B cell (primary cell): ENCODE data around the gene SERPINB1. TPM values are rescaled to one million over a fixed set of nuclear protein-coding genes. Genes with fewer than 3 reads are reported as not detected.

ENCODE experiments used
- ATAC-seq: fragments of 200-7000 bp; cut with Tn5 transposase; one replicate; pipeline ENCODE4 v1.10.0; 2021; ENCODE audit warnings: low read depth, mild to moderate bottlenecking, moderate number of reproducible peaks, moderate library complexity
- CTCF ChIA-PET: fragments of 350-600 bp; sonication (Branson Sonifier 250); formaldehyde crosslinking; loops from one replicate; lab custom pipeline; 2021; ENCODE audit warnings: antibody characterized with exemption, inconsistent platforms; lab: Charles Lee
- POLR2A ChIA-PET: fragments of 350-600 bp; sonication (Branson Sonifier 250); formaldehyde crosslinking; loops from one replicate; lab custom pipeline; 2021; ENCODE audit warnings: antibody characterized with exemption; lab: Charles Lee
- DNase-seq: peaks from one replicate; pipeline ENCODE4 v3.0.0; 2013
- H2AFZ ChIP-seq: 2 replicates; pipeline ENCODE4 v1.6.1; 2012; ENCODE audit warnings: mild to moderate bottlenecking, low read depth, low read length; ENCODE audit not compliant: insufficient read depth, poor library complexity, severe bottlenecking
- H3K27ac ChIP-seq, 2 donors: 1 replicate in 1 of 2; 2 replicates in 1 of 2; pipeline ENCODE4 v1.5.1; 2012 to 2013; ENCODE audit warnings: low read length in 2 of 2, mild to moderate bottlenecking in 2 of 2, moderate library complexity in 1 of 2
- H3K27me3 ChIP-seq, 4 experiments: fragments of 200-600 bp in 1 of 4; sonication (generic) in 1 of 4; replicated peaks in 1 of 4; 1 replicate in 2 of 4; 2 replicates in 2 of 4; pipeline versions ENCODE4 v1.6.1 to v1.7.0; 2013 to 2016; ENCODE audit warnings: low read length in 3 of 4, mild to moderate bottlenecking in 2 of 4, mixed read lengths in 1 of 4, moderate library complexity in 1 of 4; ENCODE audit not compliant: insufficient read depth in 4 of 4, control insufficient read depth in 3 of 4; ENCODE audit errors: control extremely low read depth in 1 of 4
- H3K36me3 ChIP-seq, 2 experiments: replicated peaks in 1 of 2; 1 replicate in 1 of 2; 2 replicates in 1 of 2; pipeline versions ENCODE4 v1.6.1 to v1.7.1; 2013; ENCODE audit warnings: low read length in 1 of 2; ENCODE audit not compliant: insufficient read depth in 2 of 2, control insufficient read depth in 1 of 2; ENCODE audit errors: control extremely low read depth in 1 of 2, extremely low read depth in 1 of 2
- H3K4me1 ChIP-seq, 2 donors: fragments of 200-600 bp in 1 of 2; sonication (generic) in 1 of 2; 1 replicate in 1 of 2; 2 replicates in 1 of 2; pipeline versions ENCODE4 v1.5.1 to v1.6.1; 2013 to 2017; ENCODE audit warnings: low read length in 2 of 2; ENCODE audit not compliant: control insufficient read depth in 2 of 2, insufficient read depth in 2 of 2
- H3K4me2 ChIP-seq: replicated peaks from 2 replicates; pipeline ENCODE3; 2012; ENCODE audit warnings: mild to moderate bottlenecking, low read depth, low read length; ENCODE audit not compliant: poor library complexity, severe bottlenecking
- H3K4me3 ChIP-seq, 5 experiments: fragments of 200-600 bp in 1 of 5; sonication (generic) in 1 of 5; 1 replicate in 3 of 5; 2 replicates in 2 of 5; pipeline versions ENCODE4 v1.5.1 to v1.7.0; 2011 to 2016; ENCODE audit warnings: low read length in 4 of 5, mild to moderate bottlenecking in 4 of 5, low read depth in 2 of 5, control low read depth in 1 of 5, moderate library complexity in 1 of 5; ENCODE audit not compliant: insufficient read depth in 1 of 5; ENCODE audit errors: control extremely low read depth in 1 of 5, extremely low read depth in 1 of 5
- H3K79me2 ChIP-seq: fragments of 200-600 bp; sonication (generic); one replicate; pipeline ENCODE4 v1.6.0; 2016; ENCODE audit warnings: low read length; ENCODE audit not compliant: control insufficient read depth, insufficient read depth
- H3K9ac ChIP-seq: fragments of 200-600 bp; sonication (generic); 2 replicates; pipeline ENCODE4 v1.6.1; 2017; ENCODE audit warnings: mild to moderate bottlenecking, low read length, moderate library complexity
- H3K9me3 ChIP-seq, 3 donors: one replicate each; pipeline versions ENCODE4 v1.6.1 to v1.7.1; 2013; ENCODE audit warnings: low read length in 2 of 3; ENCODE audit not compliant: control insufficient read depth in 2 of 3, insufficient read depth in 1 of 3; ENCODE audit errors: control extremely low read depth in 1 of 3
- H4K20me1 ChIP-seq: 2 replicates; pipeline ENCODE4 v1.6.0; 2012; ENCODE audit warnings: mild to moderate bottlenecking, low read length; ENCODE audit not compliant: insufficient read depth, control insufficient read depth, poor library complexity, severe bottlenecking
- H3K27ac Mint-ChIP-seq: one replicate; pipeline ENCODE4 v1.8.0; 2021; ENCODE audit warnings: mixed read lengths
- H3K27me3 Mint-ChIP-seq: one replicate; pipeline ENCODE4 v1.8.0; 2021; ENCODE audit warnings: mixed read lengths
- H3K4me1 Mint-ChIP-seq: one replicate; pipeline ENCODE4 v1.8.0; 2021; ENCODE audit warnings: mixed read lengths
- H3K4me3 Mint-ChIP-seq: one replicate; pipeline ENCODE4 v1.8.0; 2021; ENCODE audit warnings: mixed read lengths
- H3K9me3 Mint-ChIP-seq: one replicate; pipeline ENCODE4 v1.8.0; 2022; ENCODE audit warnings: mixed read lengths; ENCODE audit not compliant: insufficient read depth
- EZH2 ChIP-seq: IDR thresholded peaks from 2 replicates; pipeline ENCODE4 v1.6.1; 2012; ENCODE audit warnings: borderline replicate concordance, low read depth, mild to moderate bottlenecking, moderate library complexity, low read length; ENCODE audit not compliant: insufficient read depth, poor library complexity, severe bottlenecking
- WGBS: methylation state at CpG from one replicate; pipeline ENCODE4 v1.1.5; 2013; ENCODE audit warnings: missing lambda C conversion rate; ENCODE audit not compliant: insufficient coverage; 5-methylcytosine and 5-hydroxymethylcytosine counted together
- intact Hi-C: fragments of 100-400 bp; cut with micrococcal nuclease; formaldehyde crosslinking; loops from one replicate; pipeline ENCODE4 v1.10.0; 2022
- polyA plus RNA-seq: library from polyadenylated mRNA; depleted of rRNA; stranded (reverse); fragments of >200 nt; gene quantifications from 2 replicates; pipeline ENCODE4 v1.2.3, GENCODE V29; 2012
- total RNA-seq, 2 donors: library from RNA; stranded (reverse); fragments of 120-200 nt in 1 of 2; gene quantifications; 1 replicate in 1 of 2; 2 replicates in 1 of 2; pipeline versions ENCODE4 v1.2.3 to v1.2.4, GENCODE V29; 2013 to 2022
- TF ChIP-seq, protein P1 (sequence below): fragments of 200-600 bp; IDR thresholded peaks from one replicate; pipeline ENCODE4 v1.8.0; 2022; ENCODE audit warnings: antibody characterized with exemption, mild to moderate bottlenecking

Gene SERPINB1
- total and polyA plus RNA-seq, 2 donors (not counting 1 experiment from before 2014, with no cell fraction given), result 23.2 to 52.5 TPM

DNA sequence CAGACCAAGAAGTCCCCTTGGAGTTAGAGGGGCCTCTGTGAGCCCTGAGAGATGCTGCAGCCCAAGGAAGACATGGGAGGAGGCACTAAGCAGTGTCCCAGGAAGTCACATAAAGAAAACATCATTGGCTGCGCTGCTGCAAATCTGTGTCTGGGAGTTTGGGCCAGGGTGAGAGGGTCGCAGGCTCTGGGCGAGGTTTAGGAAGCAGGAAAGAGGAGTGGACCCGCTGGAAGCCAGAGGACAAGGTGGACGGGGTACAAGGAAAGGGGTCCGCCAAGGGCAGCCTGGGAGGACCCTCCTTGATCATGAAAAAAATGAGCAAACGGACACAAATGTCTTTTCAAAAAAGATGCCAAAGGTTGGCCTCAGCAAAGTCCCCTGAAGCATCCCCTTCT lies 15.5 kb upstream of the SERPINB1 start:
- H3K27me3 Mint-ChIP-seq, result no peaks in the 10 kb centered on the region
- TF ChIP-seq EZH2, result no peak
- TF ChIP-seq, protein P1, sequence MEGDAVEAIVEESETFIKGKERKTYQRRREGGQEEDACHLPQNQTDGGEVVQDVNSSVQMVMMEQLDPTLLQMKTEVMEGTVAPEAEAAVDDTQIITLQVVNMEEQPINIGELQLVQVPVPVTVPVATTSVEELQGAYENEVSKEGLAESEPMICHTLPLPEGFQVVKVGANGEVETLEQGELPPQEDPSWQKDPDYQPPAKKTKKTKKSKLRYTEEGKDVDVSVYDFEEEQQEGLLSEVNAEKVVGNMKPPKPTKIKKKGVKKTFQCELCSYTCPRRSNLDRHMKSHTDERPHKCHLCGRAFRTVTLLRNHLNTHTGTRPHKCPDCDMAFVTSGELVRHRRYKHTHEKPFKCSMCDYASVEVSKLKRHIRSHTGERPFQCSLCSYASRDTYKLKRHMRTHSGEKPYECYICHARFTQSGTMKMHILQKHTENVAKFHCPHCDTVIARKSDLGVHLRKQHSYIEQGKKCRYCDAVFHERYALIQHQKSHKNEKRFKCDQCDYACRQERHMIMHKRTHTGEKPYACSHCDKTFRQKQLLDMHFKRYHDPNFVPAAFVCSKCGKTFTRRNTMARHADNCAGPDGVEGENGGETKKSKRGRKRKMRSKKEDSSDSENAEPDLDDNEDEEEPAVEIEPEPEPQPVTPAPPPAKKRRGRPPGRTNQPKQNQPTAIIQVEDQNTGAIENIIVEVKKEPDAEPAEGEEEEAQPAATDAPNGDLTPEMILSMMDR, result no peak
- DNase-seq, result no peak

DNA sequence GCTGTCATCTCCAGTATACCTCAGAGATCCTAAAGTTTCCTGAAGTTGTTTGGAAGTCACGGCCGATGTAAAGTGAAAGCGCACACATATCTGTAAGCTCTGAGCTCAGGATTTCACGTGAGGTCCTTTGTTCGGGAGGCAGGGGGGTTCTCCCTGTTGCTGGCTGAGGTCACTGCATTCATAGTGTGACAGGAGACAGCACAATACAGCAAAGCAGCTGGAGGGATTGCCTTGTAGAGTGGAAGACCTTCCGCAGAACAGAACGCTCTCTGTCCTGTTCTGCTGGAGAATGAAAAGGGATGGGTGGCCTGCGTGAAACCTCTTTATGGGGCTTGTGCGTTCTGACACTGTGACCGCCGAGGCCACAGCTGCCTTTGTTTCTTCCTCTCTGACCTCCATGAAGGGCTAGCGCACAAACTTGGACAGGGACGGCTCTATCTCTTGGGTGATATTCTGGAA lies 13.4 kb upstream of the SERPINB1 start:
- DNase-seq (no peak), ATAC-seq (no peak)
- H3K9me3 Mint-ChIP-seq, result no peaks in the 10 kb centered on the region
- peaks cover 72% of the 10 kb centered on the region for H3K4me1 Mint-ChIP-seq
- peaks cover 58 to 66% of the 10 kb centered on the region in 2 donors for H3K4me1 ChIP-seq
- TF ChIP-seq EZH2, result no peak
- TF ChIP-seq, protein P1, result no peak
- ChIA-PET CTCF (interaction anchor here (0.7 to 5.1 kb wide), 14 partner anchors 8 to 97 kb away, joined by 3 to 67 read pairs (median 4); partner anchors contain the start of gene SERPINB1), POLR2A (interaction anchor here (1.3 to 1.4 kb wide), 3 partner anchors 47 to 57 kb away, joined by 3 to 4 read pairs (median 3); partner anchors contain the start of gene SERPINB9)
- peak overlapping the region; percentile 56 for H3K9ac ChIP-seq
- H3K4me3 Mint-ChIP-seq, result peak overlapping the region; percentile 74
- intact Hi-C loops, result loop anchor here (2.0 kb wide), 1 partner anchor 134 kb away; no protein-coding TSS in a partner anchor
- 82% methylated on average over 12 of the region's 13 CpGs for WGBS
- H3K36me3 ChIP-seq, result peaks cover 0 to 14% of the 10 kb centered on the region in 2 experiments
- no peaks in the 10 kb centered on the region for H3K27me3 ChIP-seq
- H2AFZ ChIP-seq, result peak overlapping the region; percentile 25
- H3K27ac ChIP-seq, result peak overlapping the region; percentile 73 to 84
- peak overlapping the region in 1 of 5 experiments; percentile 52 for H3K4me3 ChIP-seq
- H3K27me3 Mint-ChIP-seq, result no peaks in the 10 kb centered on the region
- peak overlapping the region; percentile 98 for H3K27ac Mint-ChIP-seq
- H3K79me2 ChIP-seq, result peaks cover 38% of the 10 kb centered on the region
- no peaks in the 10 kb centered on the region for H3K9me3 ChIP-seq
- peak overlapping the region; percentile 79 for H3K4me2 ChIP-seq
- H4K20me1 ChIP-seq, result no peaks in the 10 kb centered on the region

More for the DNA sequence above, 15.5 kb upstream of the SERPINB1 start:
- no peaks in the 10 kb centered on the region for H3K27me3 ChIP-seq
- no peaks in the 10 kb centered on the region for H3K9me3 ChIP-seq
- H3K4me2 ChIP-seq, result peak overlapping the region; percentile 74
- ChIA-PET POLR2A (interaction anchor here (0.9 to 2.4 kb wide), 5 partner anchors 10 to 133 kb away, joined by 3 to 12 read pairs (median 5); partner anchors contain the start of gene SERPINB1), CTCF (interaction anchor here (0.7 to 5.1 kb wide), 7 partner anchors 9 to 75 kb away, joined by 3 to 67 read pairs (median 4); partner anchors contain the start of gene SERPINB1)
- Mint-ChIP-seq H3K4me3 (peak overlapping the region; percentile 89), H3K4me1 (peaks cover 82% of the 10 kb centered on the region), H3K9me3 (no peaks in the 10 kb centered on the region), H3K27ac (peak overlapping the region; percentile 98)
- H3K4me1 ChIP-seq, result peaks cover 71 to 83% of the 10 kb centered on the region in 2 donors
- H3K9ac ChIP-seq, result peak overlapping the region; percentile 46
- WGBS, result 78% methylated on average over 7 of the region's 7 CpGs
- H3K36me3 ChIP-seq, result peaks cover 0 to 14% of the 10 kb centered on the region in 2 experiments
- peak overlapping the region; percentile 90 to 93 for H3K27ac ChIP-seq
- H2AFZ ChIP-seq, result no peak overlapping the region
- no peak for ATAC-seq
- intact Hi-C loops, result no loop called here
- peaks cover 42% of the 10 kb centered on the region for H3K79me2 ChIP-seq
- H3K4me3 ChIP-seq, result peak overlapping the region in 1 of 5 experiments; percentile 51
- no peaks in the 10 kb centered on the region for H4K20me1 ChIP-seq
